Measurements from ENCODE around the gene SEMA4D.

SEMA4D gene

DNA sequence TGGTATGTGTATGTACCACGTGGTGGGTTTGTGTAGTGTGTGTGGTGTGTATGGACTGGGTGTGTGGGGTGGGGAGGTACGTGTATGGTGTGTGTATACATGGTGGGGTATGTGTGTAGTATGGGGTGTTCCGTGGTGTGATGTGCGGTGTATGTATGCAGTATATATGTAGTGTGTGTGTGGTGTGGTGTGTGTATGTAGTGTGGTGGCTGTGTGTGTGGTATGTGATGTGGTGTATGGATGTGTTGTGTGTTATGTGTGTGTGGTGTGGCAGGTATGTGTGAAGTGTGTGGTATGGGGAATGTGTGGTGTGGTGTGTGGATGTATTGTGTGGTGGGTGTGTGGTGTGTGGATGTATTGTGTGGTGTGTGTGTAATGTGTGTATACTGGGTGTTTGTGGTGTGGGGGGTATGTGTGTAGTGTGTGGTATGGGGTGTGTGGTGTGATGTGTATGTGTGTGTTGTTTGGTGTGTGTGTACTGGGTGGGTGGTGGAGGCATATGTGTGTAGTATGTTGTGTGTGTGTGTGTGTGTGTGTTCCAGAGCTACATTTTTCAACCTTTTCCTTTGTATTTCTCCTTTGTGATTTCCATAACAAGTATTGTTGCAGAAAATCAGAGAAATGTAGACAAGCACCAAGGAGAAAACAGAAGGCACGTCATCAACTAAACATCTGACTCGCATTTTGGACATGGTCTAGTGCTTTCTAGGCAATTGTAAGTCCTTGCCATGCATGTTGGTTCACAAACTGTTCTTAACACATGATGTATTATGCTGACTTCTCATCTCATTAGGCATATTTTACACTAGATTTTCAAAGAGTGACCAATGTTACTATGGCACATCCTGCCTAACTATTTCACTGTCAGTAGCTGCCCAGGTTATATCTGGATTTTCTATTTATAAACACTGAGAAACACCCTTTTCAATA is 13.2 kb downstream of the SEMA4D start:
- TF ChIP-seq, protein P1, sequence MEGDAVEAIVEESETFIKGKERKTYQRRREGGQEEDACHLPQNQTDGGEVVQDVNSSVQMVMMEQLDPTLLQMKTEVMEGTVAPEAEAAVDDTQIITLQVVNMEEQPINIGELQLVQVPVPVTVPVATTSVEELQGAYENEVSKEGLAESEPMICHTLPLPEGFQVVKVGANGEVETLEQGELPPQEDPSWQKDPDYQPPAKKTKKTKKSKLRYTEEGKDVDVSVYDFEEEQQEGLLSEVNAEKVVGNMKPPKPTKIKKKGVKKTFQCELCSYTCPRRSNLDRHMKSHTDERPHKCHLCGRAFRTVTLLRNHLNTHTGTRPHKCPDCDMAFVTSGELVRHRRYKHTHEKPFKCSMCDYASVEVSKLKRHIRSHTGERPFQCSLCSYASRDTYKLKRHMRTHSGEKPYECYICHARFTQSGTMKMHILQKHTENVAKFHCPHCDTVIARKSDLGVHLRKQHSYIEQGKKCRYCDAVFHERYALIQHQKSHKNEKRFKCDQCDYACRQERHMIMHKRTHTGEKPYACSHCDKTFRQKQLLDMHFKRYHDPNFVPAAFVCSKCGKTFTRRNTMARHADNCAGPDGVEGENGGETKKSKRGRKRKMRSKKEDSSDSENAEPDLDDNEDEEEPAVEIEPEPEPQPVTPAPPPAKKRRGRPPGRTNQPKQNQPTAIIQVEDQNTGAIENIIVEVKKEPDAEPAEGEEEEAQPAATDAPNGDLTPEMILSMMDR (IDR thresholded peaks at IDR 0.05), result no peak

DNA sequence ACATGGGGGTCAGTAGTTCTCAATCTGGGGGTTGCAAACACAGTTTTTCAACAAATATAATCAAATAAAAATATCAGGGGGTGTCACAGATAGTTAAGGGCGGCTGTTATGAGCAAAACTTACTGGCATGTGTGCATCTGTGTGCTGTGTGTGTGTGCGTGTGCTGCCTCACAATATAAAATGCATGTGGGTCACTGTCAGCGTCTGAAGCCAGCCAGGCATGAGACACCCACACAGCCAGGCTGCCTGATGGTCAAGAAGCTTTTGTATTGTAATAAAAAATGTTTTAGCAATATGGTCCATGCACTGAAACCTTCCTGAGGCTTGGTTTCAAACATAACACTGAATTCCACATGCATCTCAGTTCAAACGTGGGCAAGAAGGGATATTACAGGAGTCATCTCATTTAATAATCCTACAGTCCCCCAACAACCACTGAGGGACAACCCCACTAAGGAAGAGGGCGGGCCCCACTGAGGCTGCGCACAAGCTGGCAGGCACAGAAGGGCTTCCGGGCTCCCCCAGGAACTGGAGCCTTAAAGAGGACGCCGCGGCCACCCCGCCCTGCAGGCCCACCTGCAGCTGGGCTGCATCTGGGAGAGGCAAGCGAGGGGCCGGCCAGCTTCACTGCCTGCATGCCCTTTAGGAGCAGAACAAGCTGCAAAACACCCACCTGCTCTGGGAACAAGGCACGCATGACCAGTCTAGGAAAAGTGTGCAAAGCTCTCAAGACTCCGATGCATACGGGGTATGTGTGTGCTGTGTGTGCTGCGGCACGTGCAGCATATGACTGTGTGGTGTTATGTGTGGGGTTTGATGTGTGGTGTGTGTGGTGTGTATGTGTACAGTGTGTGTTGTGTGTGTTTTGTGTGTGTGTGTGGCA is 14.1 kb downstream of the SEMA4D start:
- TF ChIP-seq, protein P1 (IDR thresholded peaks at IDR 0.05), result no peak

- TF ChIP-seq, protein P1 (IDR thresholded peaks at IDR 0.05), result no peak
Measured at GRCh38 chr9:89482901-89483361, 15.0 kb downstream of the SEMA4D start.

DNA sequence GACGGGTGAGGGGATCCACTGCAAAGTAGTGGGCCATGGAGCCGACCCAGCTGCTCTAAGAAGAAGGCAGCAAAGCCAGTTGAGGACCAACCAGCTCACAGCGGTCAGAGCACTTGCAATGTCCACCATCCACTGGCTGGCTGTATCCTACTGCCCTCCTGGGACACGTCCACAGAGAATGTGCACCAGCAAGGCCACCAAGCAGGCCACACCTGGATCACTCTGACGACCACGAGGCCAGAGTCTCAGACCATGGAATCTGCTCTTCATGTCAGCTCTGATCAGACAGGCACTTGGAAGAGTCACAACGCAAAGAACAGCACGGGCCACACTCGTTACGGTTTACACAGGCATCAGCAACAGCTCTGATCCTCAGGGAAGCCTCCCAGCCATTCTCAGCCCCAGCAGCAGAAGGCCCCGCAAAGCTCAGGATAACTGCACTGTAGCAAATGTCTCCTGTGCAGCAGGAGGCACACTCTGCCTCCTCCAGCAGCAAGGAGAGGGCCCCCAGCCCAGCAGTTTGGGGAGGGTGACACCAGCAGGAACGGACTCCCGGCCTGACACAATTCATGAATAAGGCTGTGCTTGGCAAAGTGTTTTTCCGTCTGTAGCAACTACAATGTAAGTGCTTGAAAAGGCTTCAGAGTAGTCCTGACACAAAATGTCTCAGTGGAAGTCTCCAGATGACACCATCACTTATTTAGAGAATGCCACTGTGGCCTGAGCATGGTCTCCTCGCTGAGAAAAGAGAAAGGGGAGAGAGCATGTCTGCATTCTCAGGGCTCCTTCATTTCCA is 15.7 kb downstream of the SEMA4D start:
- TF ChIP-seq, protein P1 (IDR thresholded peaks at IDR 0.05), result no peak

- TF ChIP-seq, protein P1 (IDR thresholded peaks at IDR 0.05), result no peak
Measured at GRCh38 chr9:89481538-89481915, 16.4 kb downstream of the SEMA4D start.

GRCh38 chr9:89480825-89481537 is 16.9 kb downstream of the SEMA4D start:
- TF ChIP-seq, protein P1 (IDR thresholded peaks at IDR 0.05), result no peak
